Thyroid gland (tissue), 4 donors: ENCODE data around the gene ZNF618. TPM values are rescaled to one million over a fixed set of nuclear protein-coding genes. Genes with fewer than 3 reads are reported as not detected.

Experiments used
- DNase-seq, 2 donors: peaks; one replicate each; pipeline ENCODE4 v3.0.0-alpha.2; 2019
- H3K27ac ChIP-seq, 3 donors: fragments of 200-600 bp; sonication (generic); 1 replicate in 2 of 3; 2 replicates in 1 of 3; pipeline ENCODE4 v1.5.1; 2016 to 2019; ENCODE audit warnings: mild to moderate bottlenecking in 1 of 3, moderate library complexity in 1 of 3
- H3K27me3 ChIP-seq: fragments of 200-600 bp; sonication (generic); one replicate; pipeline ENCODE4 v1.5.1; 2019
- H3K36me3 ChIP-seq, 2 donors: fragments of 200-600 bp; sonication (generic); one replicate each; pipeline ENCODE4 v1.5.1; 2016 to 2019
- H3K4me1 ChIP-seq, 2 donors: fragments of 200-600 bp; sonication (generic); one replicate each; pipeline ENCODE4 v1.5.1; 2017 to 2019
- H3K4me3 ChIP-seq, 3 donors: fragments of 200-600 bp; sonication (generic); replicated peaks in 1 of 3; 1 replicate in 2 of 3; 2 replicates in 1 of 3; pipeline ENCODE4 v1.5.1; 2016; ENCODE audit warnings: mild to moderate bottlenecking in 1 of 3
- H3K9me3 ChIP-seq: fragments of 200-600 bp; sonication (generic); one replicate; pipeline ENCODE4 v1.5.1; 2017
- CTCF ChIP-seq, 6 experiments: fragments of 200-600 bp in 3 of 6; fragments of 450-650 bp in 3 of 6; sonication (generic) in 3 of 6; IDR thresholded peaks; one replicate each; pipeline ENCODE4 v1.5.1; 2016 to 2019; ENCODE audit warnings: antibody characterized with exemption in 6 of 6, mild to moderate bottlenecking in 2 of 6, inconsistent platforms in 1 of 6, moderate library complexity in 1 of 6
- POLR2A ChIP-seq, 2 donors: fragments of 450-650 bp; IDR thresholded peaks; one replicate each; pipeline ENCODE4 v1.6.1; 2017; ENCODE audit warnings: antibody characterized with exemption in 2 of 2, mild to moderate bottlenecking in 2 of 2, moderate library complexity in 1 of 2
- WGBS, 2 donors: methylation state at CpG; one replicate each; pipeline ENCODE4 v1.1.5; 2017; 5-methylcytosine and 5-hydroxymethylcytosine counted together
- intact Hi-C: fragments of 100-400 bp; cut with DNase I; formaldehyde crosslinking; loops from one replicate; pipeline ENCODE4 v1.15.1; 2023
- total RNA-seq, 4 donors: library from RNA; depleted of rRNA; stranded (reverse); fragments of >200 nt; gene quantifications; one replicate each; pipeline ENCODE4 v1.2.3, GENCODE V29; 2016

ZNF618 gene
- total RNA-seq, 4 donors from 2014 or later = 9.9 to 17.5 (median 15.5) TPM

DNA sequence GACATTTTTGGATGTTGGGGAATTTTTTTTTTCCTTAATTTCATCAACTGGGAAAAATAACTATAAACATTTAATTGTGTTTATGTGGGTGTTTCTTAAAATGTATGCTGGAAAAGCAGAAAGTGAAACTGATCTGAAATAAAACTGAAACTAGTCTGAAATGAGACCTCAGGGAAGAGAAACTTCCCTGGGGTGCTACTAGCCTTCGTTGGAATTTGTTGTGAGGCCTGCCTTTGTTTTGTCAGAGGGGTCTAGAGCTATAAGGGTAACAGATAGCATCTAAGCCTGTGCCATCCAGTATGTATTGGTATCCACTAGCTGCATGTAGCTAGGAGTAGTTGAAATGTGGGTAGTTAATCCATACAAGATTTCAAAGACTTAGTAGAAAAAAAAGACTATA, 10.4 kb downstream of the ZNF618 start:
- WGBS, 2 donors = 0 to 3% methylated on average over 1 of the region's 1 CpG
- TF ChIP-seq POLR2A (IDR thresholded peaks at IDR 0.05) = no peak
- no peak for TF ChIP-seq CTCF (IDR thresholded peaks at IDR 0.05)
- H3K27ac ChIP-seq = peak overlapping the region; percentile 49 to 67 (median 66)

DNA sequence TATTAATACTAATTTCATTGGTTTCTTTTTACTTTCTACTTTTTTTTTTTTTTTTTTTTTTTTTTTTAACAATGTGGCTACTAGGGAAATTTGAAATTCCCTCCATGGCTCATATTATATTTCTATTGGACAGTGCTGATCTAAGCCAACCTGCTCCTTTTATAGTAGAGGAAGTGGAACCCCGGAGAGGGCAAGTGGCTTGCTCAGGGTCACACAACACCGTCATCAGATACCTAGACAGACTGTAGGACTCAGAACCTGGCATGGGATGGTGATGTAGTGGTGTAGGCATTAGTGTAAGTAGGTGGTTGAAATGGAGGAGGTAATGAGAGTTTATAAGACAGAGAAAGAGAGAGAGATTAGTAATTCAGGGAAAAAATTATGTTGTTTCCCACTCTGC, 10.8 kb downstream of the ZNF618 start:
- intact Hi-C loops = no loop called here
- Histone ChIP-seq H3K9me3 (no peaks in the 10 kb centered on the region), H3K4me3 (no peak overlapping the region), H3K27me3 (no peaks in the 10 kb centered on the region), H3K36me3 (no peaks in the 10 kb centered on the region), H3K4me1 (peaks cover 9 to 23% of the 10 kb centered on the region in 2 donors), H3K27ac (peak overlapping the region in 1 of 3 donors; percentile 66)
- WGBS, 2 donors = 68 to 70% methylated on average over 2 of the region's 2 CpGs
- DNase-seq = no peak
- TF ChIP-seq CTCF (IDR thresholded peaks at IDR 0.05) (no peak), POLR2A (IDR thresholded peaks at IDR 0.05) (no peak)

More for the DNA sequence above, 10.4 kb downstream of the ZNF618 start:
- Histone ChIP-seq H3K4me3 (no peak overlapping the region), H3K27me3 (no peaks in the 10 kb centered on the region), H3K9me3 (no peaks in the 10 kb centered on the region), H3K36me3 (no peaks in the 10 kb centered on the region), H3K4me1 (peaks cover 12 to 27% of the 10 kb centered on the region in 2 donors)
- intact Hi-C loops = no loop called here
- no peak for DNase-seq

GRCh38 chr9:113887436-113887835, 11.3 kb downstream of the ZNF618 start:
- Histone ChIP-seq H3K4me1 (peaks cover 9 to 23% of the 10 kb centered on the region in 2 donors), H3K4me3 (no peak overlapping the region), H3K36me3 (no peaks in the 10 kb centered on the region), H3K27ac (peak overlapping the region in 1 of 3 donors; percentile 11), H3K27me3 (no peaks in the 10 kb centered on the region), H3K9me3 (no peaks in the 10 kb centered on the region)
- no peak for TF ChIP-seq CTCF (IDR thresholded peaks at IDR 0.05)
- no peak for TF ChIP-seq POLR2A (IDR thresholded peaks at IDR 0.05)
- intact Hi-C loops = no loop called here
- WGBS, 2 donors = 67 to 75% methylated on average over 5 of the region's 5 CpGs
- DNase-seq = no peak

GRCh38 chr9:113888336-113888735, 12.2 kb downstream of the ZNF618 start:
- Histone ChIP-seq H3K36me3 (no peaks in the 10 kb centered on the region), H3K9me3 (no peaks in the 10 kb centered on the region), H3K27ac (no peak overlapping the region), H3K4me1 (peaks cover 9 to 17% of the 10 kb centered on the region in 2 donors), H3K27me3 (no peaks in the 10 kb centered on the region), H3K4me3 (no peak overlapping the region)
- intact Hi-C loops = no loop called here
- WGBS, 2 donors = 79 to 95% methylated on average over 7 to 8 of the region's 8 CpGs
- no peak for DNase-seq
- TF ChIP-seq POLR2A (IDR thresholded peaks at IDR 0.05) (no peak), CTCF (IDR thresholded peaks at IDR 0.05) (no peak)

DNA sequence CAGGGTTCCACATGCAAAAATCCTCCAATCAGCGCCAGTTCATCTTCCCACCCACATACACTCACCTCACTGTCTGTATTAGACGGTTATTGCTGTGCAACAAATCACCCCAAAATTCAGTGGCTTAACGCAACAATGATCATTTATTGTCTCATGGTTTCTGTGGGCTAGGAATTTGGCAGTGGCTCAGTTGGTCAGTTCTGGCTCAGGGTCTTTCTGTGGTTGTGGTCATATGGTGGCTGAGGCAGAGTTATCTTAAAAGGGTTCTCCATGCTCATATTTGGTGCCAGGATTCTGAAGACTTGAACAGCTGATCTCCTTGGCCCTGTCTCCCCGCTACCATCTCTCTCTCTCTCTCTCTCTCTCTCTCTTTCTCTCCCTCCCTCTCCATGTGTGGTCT, 12.9 kb downstream of the ZNF618 start:
- no peaks in the 10 kb centered on the region for H3K36me3 ChIP-seq
- no peak overlapping the region for H3K4me3 ChIP-seq
- no peak for DNase-seq
- TF ChIP-seq CTCF (IDR thresholded peaks at IDR 0.05) (no peak), POLR2A (IDR thresholded peaks at IDR 0.05) (no peak)
- no peaks in the 10 kb centered on the region for H3K27me3 ChIP-seq
- intact Hi-C loops = no loop called here
- peaks cover 9 to 16% of the 10 kb centered on the region in 2 donors for H3K4me1 ChIP-seq
- H3K9me3 ChIP-seq = no peaks in the 10 kb centered on the region
- H3K27ac ChIP-seq = no peak overlapping the region
- WGBS, 2 donors = 95 to 97% methylated on average over 4 of the region's 4 CpGs
